AG04449 (cell line): ENCODE measurements around the gene ADAMTS16.

Experiments used
- CTCF ChIA-PET: fragments of 350-600 bp; formaldehyde crosslinking; extraction: SDS; loops from one replicate; lab custom pipeline; 2021; ENCODE audit warnings: antibody characterized with exemption; lab: Yijun Ruan, JAX
- POLR2A ChIA-PET: fragments of 400-600, 350-600 bp; formaldehyde crosslinking; extraction: SDS; loops from one replicate; lab custom pipeline; 2020; ENCODE audit warnings: antibody characterized with exemption, inconsistent platforms; lab: Yijun Ruan, JAX
- DNase-seq: peaks from one replicate; pipeline ENCODE4 v3.0.0-alpha.2; 2010; ENCODE audit warnings: low read depth, low spot score
- H3K4me3 ChIP-seq: 2 replicates; pipeline ENCODE4 v1.5.1; 2011; ENCODE audit warnings: low read depth, mild to moderate bottlenecking, control low read depth, low read length
- CTCF ChIP-seq: IDR thresholded peaks from one replicate; pipeline ENCODE4 v1.5.1; 2011; ENCODE audit warnings: mild to moderate bottlenecking, moderate library complexity, low read length, control low read depth, inconsistent platforms; ENCODE audit not compliant: insufficient read depth; ENCODE audit errors: missing control alignments

Gene ADAMTS16

GRCh38 chr5:5344606-5345005 is 204.5 kb downstream of the ADAMTS16 start:
- ChIA-PET CTCF (interaction anchor here (0.9 to 1.5 kb wide), 3 partner anchors 11 to 75 kb away, joined by 3 to 8 read pairs (median 3); no protein-coding TSS in a partner anchor), POLR2A (no interaction called here)
- TF ChIP-seq CTCF = no peak
- H3K4me3 ChIP-seq = no peak overlapping the region
- no peak for DNase-seq

GRCh38 chr5:5347442-5347841 is 207.3 kb downstream of the ADAMTS16 start:
- no peak overlapping the region for H3K4me3 ChIP-seq
- DNase-seq = no peak
- CTCF ChIA-PET = interaction anchor here (0.6 kb wide), 1 partner anchor 14 kb away, joined by 3 read pairs; no protein-coding TSS in a partner anchor
- TF ChIP-seq CTCF = no peak
- POLR2A ChIA-PET = no interaction called here

- ChIA-PET POLR2A (no interaction called here), CTCF (interaction anchor here (1.0 kb wide), 1 partner anchor 8 kb away, joined by 3 read pairs; no protein-coding TSS in a partner anchor)
- TF ChIP-seq CTCF = no peak
- DNase-seq = no peak
- no peak overlapping the region for H3K4me3 ChIP-seq
These were observed 208.0 kb downstream of the ADAMTS16 start for GRCh38 chr5:5348135-5348534.

- DNase-seq = no peak
- ChIA-PET CTCF (interaction anchor here (1.0 kb wide), 2 partner anchors 8 to 21 kb away, joined by 3 read pairs; no protein-coding TSS in a partner anchor), POLR2A (no interaction called here)
- TF ChIP-seq CTCF = no peak
- H3K4me3 ChIP-seq = no peak overlapping the region
These were observed 208.4 kb downstream of the ADAMTS16 start for GRCh38 chr5:5348576-5348975.

GRCh38 chr5:5350101-5350500 is 210.0 kb downstream of the ADAMTS16 start:
- H3K4me3 ChIP-seq = no peak overlapping the region
- DNase-seq = no peak
- POLR2A ChIA-PET = no interaction called here
- TF ChIP-seq CTCF = no peak
- CTCF ChIA-PET = interaction anchor here (1.2 to 1.9 kb wide), 4 partner anchors 10 to 209 kb away, joined by 3 to 6 read pairs (median 4); partner anchors contain the start of gene ADAMTS16

- no peak overlapping the region for H3K4me3 ChIP-seq
- ChIA-PET POLR2A (interaction anchor here (1.2 kb wide), 1 partner anchor 71 kb away, joined by 3 read pairs; the partner anchor contains the start of gene ICE1), CTCF (interaction anchor here (0.7 to 1.6 kb wide), 8 partner anchors 9 to 211 kb away, joined by 3 to 5 read pairs (median 3); partner anchors contain the start of gene ADAMTS16)
- TF ChIP-seq CTCF = no peak
- no peak for DNase-seq
These were observed 211.3 kb downstream of the ADAMTS16 start for GRCh38 chr5:5351288-5351979.
